GM12878 (cell line): ENCODE results near the gene SSX2IP.

Experiments
- CBX5 ChIP-seq: sonication (generic); IDR thresholded peaks from 2 replicates; pipeline ENCODE4 v1.6.1; 2016; ENCODE audit warnings: low read depth, moderate library complexity, mild to moderate bottlenecking, inconsistent platforms
- EZH2 ChIP-seq: IDR thresholded peaks from 2 replicates; pipeline ENCODE4 v1.6.1; 2012; ENCODE audit warnings: low read depth, mild to moderate bottlenecking, control low read depth, inconsistent platforms, low read length, borderline replicate concordance; ENCODE audit not compliant: control insufficient read depth
- GABPA ChIP-seq: IDR thresholded peaks from 2 replicates; pipeline ENCODE4 v1.6.1; 2014; ENCODE audit warnings: antibody characterized with exemption, low read depth, mild to moderate bottlenecking, inconsistent platforms
- JUND ChIP-seq: IDR thresholded peaks from 2 replicates; pipeline ENCODE4 v1.6.1; 2012; ENCODE audit warnings: low read depth, mild to moderate bottlenecking, low read length, improper control_type of control experiment, moderate library complexity
- LARP7 ChIP-seq: fragments of 450-650 bp; IDR thresholded peaks from 2 replicates; pipeline ENCODE4 v1.6.1; 2017; ENCODE audit warnings: mild to moderate bottlenecking
- RAD51 ChIP-seq: fragments of 450-650 bp; IDR thresholded peaks from 2 replicates; pipeline ENCODE4 v1.6.1; 2016; ENCODE audit warnings: moderate library complexity, mild to moderate bottlenecking, inconsistent platforms
- SREBF2 ChIP-seq: IDR thresholded peaks from 2 replicates; pipeline ENCODE4 v1.6.1; 2012; ENCODE audit warnings: mild to moderate bottlenecking, low read length
- TF ChIP-seq, protein P1 (sequence below), 3 experiments: IDR thresholded peaks in 2 of 3; conservative IDR thresholded peaks in 1 of 3; 2 replicates each; pipeline ENCODE4 v1.5.1; 2011; ENCODE audit warnings: low read depth in 3 of 3, low read length in 3 of 3, mild to moderate bottlenecking in 3 of 3, control low read depth in 2 of 3, moderate library complexity in 2 of 3, inconsistent platforms in 1 of 3, mixed read lengths in 1 of 3; ENCODE audit not compliant: control insufficient read depth in 2 of 3, insufficient read depth in 1 of 3; ENCODE audit errors: extremely low read depth in 1 of 3
- TF ChIP-seq, protein P2 (sequence below): IDR thresholded peaks from 2 replicates; pipeline ENCODE4 v1.6.1; 2012; ENCODE audit warnings: mild to moderate bottlenecking, low read depth, low read length
- TF ChIP-seq, protein P3 (sequence below): IDR thresholded peaks from 2 replicates; pipeline ENCODE4 v1.6.1; 2011; ENCODE audit warnings: borderline replicate concordance, low read depth, mild to moderate bottlenecking, moderate library complexity, low read length; ENCODE audit not compliant: insufficient read depth, poor library complexity, severe bottlenecking

DNA sequence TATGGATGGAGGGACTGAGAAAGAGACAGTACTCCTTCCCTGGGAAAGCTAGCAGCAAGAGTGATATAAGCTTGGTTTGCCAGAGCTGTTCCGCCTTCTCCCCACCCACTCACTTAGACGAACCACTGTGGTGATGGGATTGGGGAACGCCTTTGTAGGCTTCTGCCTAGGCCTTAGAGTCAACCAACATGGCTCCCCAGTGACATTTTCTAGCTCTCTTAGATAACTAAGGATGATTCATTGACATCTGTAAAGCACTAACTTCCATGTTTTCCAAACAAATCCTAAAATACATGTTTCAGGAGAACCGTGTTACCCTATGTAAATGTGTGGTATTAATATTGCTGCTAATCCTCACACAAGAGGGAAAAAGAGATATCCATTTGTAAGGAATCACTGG, 21.6 kb upstream of the SSX2IP start:
- no peak for TF ChIP-seq LARP7
- TF ChIP-seq, protein P1, sequence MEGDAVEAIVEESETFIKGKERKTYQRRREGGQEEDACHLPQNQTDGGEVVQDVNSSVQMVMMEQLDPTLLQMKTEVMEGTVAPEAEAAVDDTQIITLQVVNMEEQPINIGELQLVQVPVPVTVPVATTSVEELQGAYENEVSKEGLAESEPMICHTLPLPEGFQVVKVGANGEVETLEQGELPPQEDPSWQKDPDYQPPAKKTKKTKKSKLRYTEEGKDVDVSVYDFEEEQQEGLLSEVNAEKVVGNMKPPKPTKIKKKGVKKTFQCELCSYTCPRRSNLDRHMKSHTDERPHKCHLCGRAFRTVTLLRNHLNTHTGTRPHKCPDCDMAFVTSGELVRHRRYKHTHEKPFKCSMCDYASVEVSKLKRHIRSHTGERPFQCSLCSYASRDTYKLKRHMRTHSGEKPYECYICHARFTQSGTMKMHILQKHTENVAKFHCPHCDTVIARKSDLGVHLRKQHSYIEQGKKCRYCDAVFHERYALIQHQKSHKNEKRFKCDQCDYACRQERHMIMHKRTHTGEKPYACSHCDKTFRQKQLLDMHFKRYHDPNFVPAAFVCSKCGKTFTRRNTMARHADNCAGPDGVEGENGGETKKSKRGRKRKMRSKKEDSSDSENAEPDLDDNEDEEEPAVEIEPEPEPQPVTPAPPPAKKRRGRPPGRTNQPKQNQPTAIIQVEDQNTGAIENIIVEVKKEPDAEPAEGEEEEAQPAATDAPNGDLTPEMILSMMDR (IDR thresholded peaks at IDR 0.05 in 2 of 3, conservative IDR thresholded peaks at IDR 0.05 in 1 of 3; ENCODE audit: control insufficient read depth in 2 of 3, extremely low read depth in 1 of 3, insufficient read depth in 1 of 3, low read depth in 3 of 3, low read length in 3 of 3), result no peak
- no peak for TF ChIP-seq RAD51
- TF ChIP-seq GABPA, result no peak
- TF ChIP-seq, protein P2, sequence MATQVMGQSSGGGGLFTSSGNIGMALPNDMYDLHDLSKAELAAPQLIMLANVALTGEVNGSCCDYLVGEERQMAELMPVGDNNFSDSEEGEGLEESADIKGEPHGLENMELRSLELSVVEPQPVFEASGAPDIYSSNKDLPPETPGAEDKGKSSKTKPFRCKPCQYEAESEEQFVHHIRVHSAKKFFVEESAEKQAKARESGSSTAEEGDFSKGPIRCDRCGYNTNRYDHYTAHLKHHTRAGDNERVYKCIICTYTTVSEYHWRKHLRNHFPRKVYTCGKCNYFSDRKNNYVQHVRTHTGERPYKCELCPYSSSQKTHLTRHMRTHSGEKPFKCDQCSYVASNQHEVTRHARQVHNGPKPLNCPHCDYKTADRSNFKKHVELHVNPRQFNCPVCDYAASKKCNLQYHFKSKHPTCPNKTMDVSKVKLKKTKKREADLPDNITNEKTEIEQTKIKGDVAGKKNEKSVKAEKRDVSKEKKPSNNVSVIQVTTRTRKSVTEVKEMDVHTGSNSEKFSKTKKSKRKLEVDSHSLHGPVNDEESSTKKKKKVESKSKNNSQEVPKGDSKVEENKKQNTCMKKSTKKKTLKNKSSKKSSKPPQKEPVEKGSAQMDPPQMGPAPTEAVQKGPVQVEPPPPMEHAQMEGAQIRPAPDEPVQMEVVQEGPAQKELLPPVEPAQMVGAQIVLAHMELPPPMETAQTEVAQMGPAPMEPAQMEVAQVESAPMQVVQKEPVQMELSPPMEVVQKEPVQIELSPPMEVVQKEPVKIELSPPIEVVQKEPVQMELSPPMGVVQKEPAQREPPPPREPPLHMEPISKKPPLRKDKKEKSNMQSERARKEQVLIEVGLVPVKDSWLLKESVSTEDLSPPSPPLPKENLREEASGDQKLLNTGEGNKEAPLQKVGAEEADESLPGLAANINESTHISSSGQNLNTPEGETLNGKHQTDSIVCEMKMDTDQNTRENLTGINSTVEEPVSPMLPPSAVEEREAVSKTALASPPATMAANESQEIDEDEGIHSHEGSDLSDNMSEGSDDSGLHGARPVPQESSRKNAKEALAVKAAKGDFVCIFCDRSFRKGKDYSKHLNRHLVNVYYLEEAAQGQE, result no peak
- TF ChIP-seq EZH2, result no peak
- no peak for TF ChIP-seq JUND
- no peak for TF ChIP-seq CBX5
- TF ChIP-seq, protein P3, sequence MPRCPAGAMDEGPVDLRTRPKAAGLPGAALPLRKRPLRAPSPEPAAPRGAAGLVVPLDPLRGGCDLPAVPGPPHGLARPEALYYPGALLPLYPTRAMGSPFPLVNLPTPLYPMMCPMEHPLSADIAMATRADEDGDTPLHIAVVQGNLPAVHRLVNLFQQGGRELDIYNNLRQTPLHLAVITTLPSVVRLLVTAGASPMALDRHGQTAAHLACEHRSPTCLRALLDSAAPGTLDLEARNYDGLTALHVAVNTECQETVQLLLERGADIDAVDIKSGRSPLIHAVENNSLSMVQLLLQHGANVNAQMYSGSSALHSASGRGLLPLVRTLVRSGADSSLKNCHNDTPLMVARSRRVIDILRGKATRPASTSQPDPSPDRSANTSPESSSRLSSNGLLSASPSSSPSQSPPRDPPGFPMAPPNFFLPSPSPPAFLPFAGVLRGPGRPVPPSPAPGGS, result no peak
- no peak for TF ChIP-seq SREBF2
